ENCODE measurements around the gene XPR1.

Gene XPR1

GRCh38 chr1:180836449-180836848 is 204.6 kb downstream of the XPR1 start:
- in situ Hi-C loops (cut with HindIII; ENCODE audit: low pct_unique_long_range_greater_than_20kb, low sequenced_read_pairs), result no loop called here
- TF ChIP-seq JUND (IDR thresholded peaks at IDR 0.05; ENCODE audit: low read depth), result no peak

DNA sequence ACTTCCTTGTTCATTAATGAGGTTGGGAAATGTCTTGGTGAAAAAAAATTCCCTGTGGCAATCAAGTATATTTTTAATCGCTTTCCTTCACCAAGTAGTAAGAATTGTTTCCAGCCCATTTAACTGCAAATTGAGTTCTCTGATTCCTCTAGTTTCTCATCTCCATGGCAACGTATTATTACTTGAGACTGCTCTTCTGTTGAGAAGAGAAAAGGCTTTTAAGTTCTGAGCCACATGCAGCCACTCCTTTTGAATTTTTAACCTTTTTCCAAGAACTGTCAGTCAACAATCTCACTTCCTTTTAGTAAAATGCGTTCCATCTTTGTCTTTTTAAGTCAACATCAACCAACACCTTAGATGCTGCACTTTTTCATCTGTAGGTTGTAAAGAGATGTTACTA is 205.2 kb downstream of the XPR1 start:
- in situ Hi-C loops (cut with HindIII; ENCODE audit: low pct_unique_long_range_greater_than_20kb, low sequenced_read_pairs), result no loop called here
- no peak for TF ChIP-seq JUND (IDR thresholded peaks at IDR 0.05; ENCODE audit: low read depth)
- DNase-seq (ENCODE audit: low read depth in 1 of 2, low spot score in 1 of 2), result no peak

More at GRCh38 chr1:180836449-180836848, 204.6 kb downstream of the XPR1 start:
- DNase-seq (ENCODE audit: low read depth in 1 of 2, low spot score in 1 of 2), result no peak

DNA sequence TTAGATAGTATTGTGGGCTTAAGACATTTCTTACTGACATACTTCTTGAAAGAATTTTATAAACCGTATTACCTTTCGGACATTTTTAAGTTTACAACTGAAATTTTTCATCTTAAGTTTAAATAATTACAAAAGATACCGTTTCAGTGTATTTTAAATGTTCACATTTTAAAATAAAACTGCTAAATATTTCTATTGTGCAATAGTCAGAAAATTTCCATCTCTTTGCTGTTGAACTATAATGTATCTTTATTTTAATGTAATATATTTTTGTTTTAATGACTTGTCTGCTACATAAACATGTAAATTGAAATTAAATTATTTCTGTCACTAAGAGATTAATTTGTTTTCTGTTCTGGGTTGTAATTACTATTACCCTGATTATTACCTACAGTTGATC is 206.7 kb downstream of the XPR1 start:
- TF ChIP-seq JUND (IDR thresholded peaks at IDR 0.05; ENCODE audit: low read depth), result no peak
- DNase-seq (ENCODE audit: low read depth in 1 of 2, low spot score in 1 of 2), result no peak
- in situ Hi-C loops (cut with HindIII; ENCODE audit: low pct_unique_long_range_greater_than_20kb, low sequenced_read_pairs), result no loop called here

GRCh38 chr1:180839547-180839946 is 207.7 kb downstream of the XPR1 start:
- in situ Hi-C loops (cut with HindIII; ENCODE audit: low pct_unique_long_range_greater_than_20kb, low sequenced_read_pairs), result no loop called here

GRCh38 chr1:180841415-180841814 is 209.6 kb downstream of the XPR1 start:
- TF ChIP-seq JUND (IDR thresholded peaks at IDR 0.05; ENCODE audit: low read depth), result no peak
- no peak for DNase-seq (ENCODE audit: low read depth in 1 of 2, low spot score in 1 of 2)
- in situ Hi-C loops (cut with HindIII; ENCODE audit: low pct_unique_long_range_greater_than_20kb, low sequenced_read_pairs), result no loop called here

More at GRCh38 chr1:180839547-180839946, 207.7 kb downstream of the XPR1 start:
- no peak for DNase-seq (ENCODE audit: low read depth in 1 of 2, low spot score in 1 of 2)
- no peak for TF ChIP-seq JUND (IDR thresholded peaks at IDR 0.05; ENCODE audit: low read depth)

GRCh38 chr1:180842052-180842451 is 210.2 kb downstream of the XPR1 start:
- DNase-seq (ENCODE audit: low read depth in 1 of 2, low spot score in 1 of 2), result no peak
- in situ Hi-C loops (cut with HindIII; ENCODE audit: low pct_unique_long_range_greater_than_20kb, low sequenced_read_pairs), result no loop called here
- no peak for TF ChIP-seq JUND (IDR thresholded peaks at IDR 0.05; ENCODE audit: low read depth)

DNA sequence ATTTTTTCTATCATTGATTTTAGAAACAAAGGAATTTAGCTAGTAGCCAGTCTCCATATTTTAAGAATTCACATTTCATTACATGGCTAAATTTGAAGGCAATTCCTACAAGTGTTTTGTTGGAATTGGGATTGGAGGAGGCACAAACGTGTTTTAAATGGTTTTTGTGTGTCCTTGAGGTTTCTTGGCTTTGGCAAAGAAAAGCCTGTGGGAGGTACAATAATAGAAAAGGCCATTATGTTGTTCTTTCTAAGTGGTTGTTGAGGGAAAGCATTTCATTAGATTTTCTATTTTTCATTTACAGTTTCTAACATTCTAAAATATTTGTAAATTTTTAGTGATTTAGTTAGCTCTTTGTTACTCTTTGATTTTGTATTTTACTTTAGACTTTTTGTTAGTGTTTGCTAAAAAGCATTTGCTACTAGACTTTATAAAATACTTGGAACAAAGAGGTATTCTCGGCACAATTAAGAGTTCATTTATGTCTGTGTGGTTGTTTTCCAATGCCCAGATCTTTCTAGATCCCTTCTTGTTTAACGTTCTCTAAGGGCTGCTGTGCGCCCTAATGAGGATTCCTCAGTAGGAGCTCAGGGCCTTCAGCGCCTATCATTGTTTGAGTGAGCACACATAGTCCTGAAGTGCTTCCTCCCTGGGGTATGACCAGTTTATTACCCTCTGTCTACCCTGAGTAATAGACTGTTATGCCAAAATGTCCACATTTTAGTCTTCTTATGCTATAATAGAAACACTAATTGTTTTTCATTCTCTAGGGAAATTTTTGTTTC is 210.9 kb downstream of the XPR1 start:
- in situ Hi-C loops (cut with HindIII; ENCODE audit: low pct_unique_long_range_greater_than_20kb, low sequenced_read_pairs), result no loop called here
- no peak for DNase-seq (ENCODE audit: low read depth in 1 of 2, low spot score in 1 of 2)
- TF ChIP-seq JUND (IDR thresholded peaks at IDR 0.05; ENCODE audit: low read depth), result no peak

GRCh38 chr1:180845352-180845751 is 213.5 kb downstream of the XPR1 start:
- in situ Hi-C loops (cut with HindIII; ENCODE audit: low pct_unique_long_range_greater_than_20kb, low sequenced_read_pairs), result no loop called here
- no peak for TF ChIP-seq JUND (IDR thresholded peaks at IDR 0.05; ENCODE audit: low read depth)
- no peak for DNase-seq (ENCODE audit: low read depth in 1 of 2, low spot score in 1 of 2)

DNA sequence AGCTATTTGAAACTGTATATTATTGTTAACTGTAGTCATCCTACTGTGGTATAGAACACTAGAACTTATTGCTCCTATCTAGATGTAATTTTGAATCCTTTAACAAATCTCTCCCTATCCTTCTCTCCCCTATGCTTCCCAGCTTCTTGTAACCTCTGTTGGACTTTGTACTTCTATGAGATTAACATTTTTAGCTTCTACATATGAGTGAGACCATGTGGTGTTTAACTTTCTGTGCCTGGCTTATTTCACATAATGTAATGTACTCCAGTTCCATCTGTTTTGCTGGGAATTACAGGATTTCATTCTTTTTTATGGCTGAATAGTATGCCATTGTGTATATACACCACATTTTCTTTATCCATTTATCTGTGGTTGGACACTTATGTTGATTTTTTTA is 216.4 kb downstream of the XPR1 start:
- no peak for TF ChIP-seq JUND (IDR thresholded peaks at IDR 0.05; ENCODE audit: low read depth)
- in situ Hi-C loops (cut with HindIII; ENCODE audit: low pct_unique_long_range_greater_than_20kb, low sequenced_read_pairs), result no loop called here

DNA sequence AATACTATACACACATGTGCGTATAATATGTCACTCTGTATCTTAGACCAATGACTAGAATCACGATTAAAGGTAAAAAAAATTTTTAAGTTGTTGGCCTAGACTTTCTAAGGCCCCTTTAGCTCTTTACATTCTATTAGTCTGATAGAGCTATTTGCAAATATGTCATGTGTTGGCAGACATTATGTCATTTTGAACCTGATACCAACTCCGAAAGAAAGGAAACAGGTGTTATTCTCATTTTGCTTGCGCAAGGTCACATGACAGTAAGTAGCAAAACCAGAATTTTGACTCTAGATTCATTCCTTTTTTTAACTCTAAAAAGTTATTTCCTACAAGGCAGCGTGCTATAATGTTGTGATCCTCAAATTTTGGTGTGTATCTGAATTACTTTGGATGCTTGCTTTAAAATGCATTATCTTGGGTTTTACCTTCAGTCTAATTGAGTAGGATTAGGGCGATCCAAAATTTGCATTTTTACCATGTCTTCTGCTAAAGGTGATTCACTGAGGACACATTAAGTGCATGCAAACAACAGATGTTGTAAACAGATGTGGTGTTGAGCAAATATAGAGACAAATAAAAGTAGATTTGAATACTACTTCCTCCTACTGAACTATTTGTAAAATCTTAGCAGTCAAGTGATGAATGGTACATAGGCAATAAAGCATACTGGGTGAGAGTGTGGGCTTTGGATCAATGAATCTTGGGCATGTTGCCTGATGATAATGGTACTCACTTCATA is 217.4 kb downstream of the XPR1 start:
- in situ Hi-C loops (cut with HindIII; ENCODE audit: low pct_unique_long_range_greater_than_20kb, low sequenced_read_pairs), result no loop called here
- TF ChIP-seq JUND (IDR thresholded peaks at IDR 0.05; ENCODE audit: low read depth), result no peak
- peak in 1 of 2 experiments; percentile 9 for DNase-seq (ENCODE audit: low read depth in 1 of 2, low spot score in 1 of 2)

More for the DNA sequence above, 216.4 kb downstream of the XPR1 start:
- no peak for DNase-seq (ENCODE audit: low read depth in 1 of 2, low spot score in 1 of 2)

GRCh38 chr1:180851995-180852887 is 220.4 kb downstream of the XPR1 start:
- DNase-seq (ENCODE audit: low read depth in 1 of 2, low spot score in 1 of 2), result no peak
- TF ChIP-seq JUND (IDR thresholded peaks at IDR 0.05; ENCODE audit: low read depth), result no peak
- in situ Hi-C loops (cut with HindIII; ENCODE audit: low pct_unique_long_range_greater_than_20kb, low sequenced_read_pairs), result no loop called here

DNA sequence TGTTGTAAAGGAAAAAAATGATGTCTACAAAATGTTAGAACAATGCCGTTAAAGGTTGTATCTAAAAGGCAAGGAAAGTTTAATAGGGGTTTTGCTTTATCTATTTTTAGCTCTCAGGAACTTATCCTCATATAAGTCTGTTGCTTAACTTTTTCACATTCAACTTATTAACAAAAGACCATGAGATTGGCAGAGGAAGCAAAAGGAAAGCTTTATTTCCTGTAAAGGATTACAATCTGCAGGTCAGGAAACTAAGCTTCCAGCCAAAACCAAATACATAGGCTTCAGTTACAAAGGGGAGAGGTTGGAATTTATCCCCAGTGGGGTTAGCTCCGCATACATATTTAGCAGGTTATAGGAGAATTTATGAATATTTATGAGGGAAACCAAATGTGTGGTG is 222.2 kb downstream of the XPR1 start:
- in situ Hi-C loops (cut with HindIII; ENCODE audit: low pct_unique_long_range_greater_than_20kb, low sequenced_read_pairs), result no loop called here

More for the DNA sequence above, 222.2 kb downstream of the XPR1 start:
- TF ChIP-seq JUND (IDR thresholded peaks at IDR 0.05; ENCODE audit: low read depth), result no peak
- DNase-seq (ENCODE audit: low read depth in 1 of 2, low spot score in 1 of 2), result no peak

Measured in T47D (cell line).